NCI-H187 (cell line): Measurements from ENCODE around the gene ZNF618.

Experiments used
- DNase-seq, 2 experiments: peaks; one replicate each; lab custom pipeline; 2025; lab: John Stamatoyannopoulos, UW

Gene ZNF618

DNA sequence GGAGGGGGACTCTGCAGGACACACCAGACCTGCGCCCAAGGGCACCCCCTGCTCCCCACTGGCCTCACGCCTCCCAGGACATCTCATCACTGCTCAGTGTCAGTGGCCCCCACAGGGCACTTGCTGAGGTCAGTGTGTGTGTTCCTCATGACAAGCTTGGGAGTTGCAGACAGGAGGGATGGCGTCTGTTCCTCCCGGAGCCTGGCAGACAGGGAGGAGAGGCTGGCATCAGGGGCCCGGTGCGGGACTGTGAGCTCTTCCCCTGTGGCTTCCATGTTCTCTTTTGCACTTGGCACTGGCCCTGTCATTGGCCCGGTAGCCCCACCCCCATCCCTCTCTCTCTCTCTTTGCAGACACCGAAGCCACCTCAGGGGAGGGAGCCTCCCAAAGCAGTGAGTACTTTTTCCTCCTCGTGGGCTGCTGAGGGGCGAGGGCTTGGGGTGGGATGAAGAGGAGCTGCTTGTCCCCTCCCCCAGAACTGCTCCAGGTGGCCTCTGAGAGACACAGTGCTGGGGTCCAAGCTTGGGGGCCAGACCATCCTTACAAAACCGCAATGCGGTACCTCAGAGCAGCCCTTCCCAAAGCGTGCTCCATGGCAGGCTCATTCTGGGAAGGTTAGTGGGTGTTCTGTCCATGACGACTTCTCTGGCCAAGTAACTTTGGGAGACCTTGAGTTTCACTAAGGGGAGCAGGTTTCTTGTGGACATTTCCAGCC lies 126.3 kb downstream of the ZNF618 start:
- DNase-seq = no peak

DNA sequence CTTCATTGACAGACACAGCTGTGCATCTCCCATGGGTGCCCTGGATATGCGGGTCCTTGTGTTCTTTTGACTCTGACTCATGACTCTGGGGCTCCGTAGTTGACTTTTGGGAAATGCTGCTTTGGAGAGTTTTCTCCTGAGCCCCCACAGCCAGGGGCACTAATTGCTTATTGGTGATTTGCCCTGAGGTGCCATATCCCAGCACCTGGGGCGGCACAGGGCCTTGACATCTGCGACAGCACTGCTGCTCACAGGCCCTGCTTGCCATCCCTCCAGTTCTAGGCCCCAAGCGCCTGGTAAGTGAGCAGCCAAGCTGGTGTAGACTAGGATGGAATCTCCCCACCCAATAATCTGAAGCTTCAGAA lies 126.9 kb downstream of the ZNF618 start:
- no peak for DNase-seq

DNA sequence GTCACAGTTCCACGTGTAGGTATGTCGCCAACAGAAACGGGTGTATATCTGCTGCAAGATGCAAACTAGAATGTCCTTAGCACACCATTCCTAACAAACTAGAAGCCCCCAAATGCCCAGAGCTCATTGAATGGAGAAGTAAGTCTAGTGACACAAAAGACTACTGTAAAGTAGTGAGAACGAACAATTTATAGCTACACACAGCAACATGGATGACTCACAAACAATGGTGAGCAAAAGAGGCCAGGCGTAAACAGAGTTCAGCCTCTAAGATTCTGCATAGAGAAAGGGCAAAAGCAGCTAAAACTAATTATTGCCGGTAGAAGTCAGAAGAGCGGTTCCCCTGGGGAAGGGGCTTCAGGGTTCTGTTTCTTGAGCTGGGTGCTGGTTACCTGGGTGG lies 127.2 kb downstream of the ZNF618 start:
- no peak for DNase-seq

DNA sequence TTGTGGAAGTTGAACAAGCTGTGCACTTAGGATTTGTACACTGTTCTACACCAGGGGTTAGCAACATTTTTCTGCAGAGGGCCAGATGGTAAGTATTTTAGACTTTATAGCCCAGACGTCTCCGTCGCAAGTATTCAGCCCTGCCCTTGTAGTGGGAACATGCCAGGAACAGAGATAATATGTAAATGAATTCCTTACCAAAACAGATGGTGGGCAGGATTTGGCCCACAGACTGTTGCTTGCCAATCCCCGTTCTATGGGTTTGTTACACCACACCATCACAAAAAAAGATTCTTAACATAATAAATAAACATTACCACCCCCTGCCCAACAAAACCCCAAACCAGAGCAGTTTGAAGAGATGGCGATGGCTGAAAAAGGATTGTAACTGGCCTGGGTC lies 127.6 kb downstream of the ZNF618 start:
- DNase-seq = no peak

DNA sequence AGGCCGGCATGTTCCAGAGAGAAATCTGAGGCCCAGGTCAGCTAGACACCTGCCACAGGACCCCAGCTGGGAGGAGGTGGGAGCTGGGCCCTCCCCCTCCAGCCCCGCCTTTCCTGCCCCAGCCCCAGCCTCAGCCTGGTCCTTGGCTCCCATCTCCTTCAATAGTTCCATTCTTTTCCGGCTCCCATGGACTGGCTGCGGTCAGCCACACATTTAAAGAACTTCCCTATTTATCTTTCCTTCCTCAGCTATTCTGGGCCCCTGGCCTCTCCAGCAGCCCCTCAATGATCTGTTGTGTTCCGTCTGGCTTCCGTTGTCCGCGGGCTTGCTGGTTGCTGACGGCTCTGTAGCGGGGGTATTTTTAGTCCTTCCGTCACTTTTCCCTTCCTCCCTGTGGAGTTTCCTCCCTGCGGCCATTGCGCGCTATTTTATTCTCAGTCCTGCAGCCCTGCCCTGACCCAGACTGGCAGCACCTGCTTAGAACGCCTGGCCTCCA lies 128.2 kb downstream of the ZNF618 start:
- no peak for DNase-seq

DNA sequence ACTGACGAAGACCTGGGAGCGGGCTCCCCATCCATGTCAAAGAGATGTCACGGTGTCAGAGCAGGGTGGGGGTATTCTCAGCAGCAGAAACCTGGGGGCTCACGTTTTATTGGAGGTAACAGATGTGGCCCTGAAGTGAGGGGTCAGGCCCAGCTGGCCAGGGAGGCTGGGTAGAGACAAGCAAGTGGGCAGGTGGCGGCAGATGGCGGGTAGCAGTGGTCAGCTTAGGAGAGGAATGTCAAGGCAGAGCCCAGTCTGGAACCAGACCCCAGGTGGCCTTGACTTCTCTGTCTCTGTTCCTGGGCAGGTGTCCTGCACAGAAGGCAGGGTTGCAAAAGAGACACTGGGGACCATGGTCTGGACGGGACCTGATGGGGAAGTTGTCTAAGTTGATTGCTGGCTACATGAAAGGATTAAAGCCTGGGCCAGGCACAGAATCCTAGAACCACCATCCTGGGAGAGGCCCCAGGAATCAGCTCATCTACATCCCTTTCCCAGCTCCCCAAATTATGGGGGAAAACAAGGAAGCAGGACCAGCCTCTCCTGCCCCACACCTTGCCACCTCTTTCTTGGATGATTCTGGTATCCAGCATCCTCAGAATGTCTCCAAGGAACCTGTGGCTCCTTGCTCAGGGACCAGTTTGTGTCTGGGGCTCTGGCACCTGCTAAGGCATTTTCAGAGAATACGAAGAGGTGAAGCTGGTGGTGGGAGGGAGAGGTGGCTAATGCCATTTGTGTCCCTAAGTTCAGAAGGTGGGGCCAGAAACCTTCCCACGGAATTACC lies 129.5 kb downstream of the ZNF618 start:
- DNase-seq = no peak

DNA sequence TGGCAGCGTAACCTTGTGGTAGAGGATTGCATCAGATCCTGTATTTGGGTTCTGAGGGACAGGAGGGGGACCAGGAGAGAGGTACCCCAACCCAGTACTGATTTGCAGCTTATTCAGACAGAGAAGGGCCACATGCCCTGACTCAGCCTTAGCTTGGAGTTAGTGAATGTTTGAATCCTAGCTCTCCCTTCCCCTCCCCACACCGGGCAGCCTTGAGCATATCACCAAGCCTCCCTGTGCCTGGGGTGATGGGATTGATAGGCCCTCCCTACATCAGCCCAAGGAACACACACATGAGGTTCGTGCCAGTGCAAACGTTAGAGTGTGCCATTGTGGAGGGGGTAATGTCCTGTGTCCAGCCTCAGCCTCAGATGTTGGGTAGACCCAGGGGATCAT lies 130.0 kb downstream of the ZNF618 start:
- DNase-seq = no peak

DNA sequence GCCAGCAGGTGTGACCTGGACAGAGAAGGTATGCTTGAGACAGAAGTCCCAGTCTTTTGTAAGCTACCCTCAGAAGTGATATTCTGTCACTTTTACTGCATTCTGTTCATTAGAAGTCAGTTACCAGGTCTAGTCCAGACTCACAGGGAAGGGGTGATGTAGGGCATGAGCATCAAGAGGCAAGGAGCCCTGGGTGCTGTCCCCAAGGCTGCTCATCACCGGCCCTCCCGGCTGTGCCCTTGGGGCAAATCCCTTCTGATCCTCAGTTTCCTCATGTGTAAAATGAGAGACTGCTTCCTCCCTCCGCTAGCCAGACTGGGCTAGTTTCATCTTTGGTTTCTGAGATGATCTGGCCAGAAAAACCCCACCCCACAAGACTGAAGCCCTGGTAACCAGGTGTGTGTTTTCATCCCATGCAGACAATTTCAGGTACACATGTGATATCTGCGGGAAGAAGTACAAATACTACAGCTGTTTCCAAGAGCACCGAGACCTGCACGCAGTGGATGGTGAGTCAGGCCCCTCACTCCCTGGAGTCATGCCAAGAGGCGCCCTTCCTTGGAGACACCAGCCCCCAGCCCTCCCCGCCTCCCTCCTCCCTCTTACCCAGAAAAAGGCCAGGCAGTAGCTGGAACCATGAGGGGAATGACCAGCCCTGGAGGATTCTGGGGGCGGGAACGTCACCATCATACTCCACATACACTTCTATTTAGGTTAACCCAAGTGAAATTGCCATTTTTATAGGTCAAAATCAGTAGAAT lies 131.0 kb downstream of the ZNF618 start:
- no peak for DNase-seq

DNA sequence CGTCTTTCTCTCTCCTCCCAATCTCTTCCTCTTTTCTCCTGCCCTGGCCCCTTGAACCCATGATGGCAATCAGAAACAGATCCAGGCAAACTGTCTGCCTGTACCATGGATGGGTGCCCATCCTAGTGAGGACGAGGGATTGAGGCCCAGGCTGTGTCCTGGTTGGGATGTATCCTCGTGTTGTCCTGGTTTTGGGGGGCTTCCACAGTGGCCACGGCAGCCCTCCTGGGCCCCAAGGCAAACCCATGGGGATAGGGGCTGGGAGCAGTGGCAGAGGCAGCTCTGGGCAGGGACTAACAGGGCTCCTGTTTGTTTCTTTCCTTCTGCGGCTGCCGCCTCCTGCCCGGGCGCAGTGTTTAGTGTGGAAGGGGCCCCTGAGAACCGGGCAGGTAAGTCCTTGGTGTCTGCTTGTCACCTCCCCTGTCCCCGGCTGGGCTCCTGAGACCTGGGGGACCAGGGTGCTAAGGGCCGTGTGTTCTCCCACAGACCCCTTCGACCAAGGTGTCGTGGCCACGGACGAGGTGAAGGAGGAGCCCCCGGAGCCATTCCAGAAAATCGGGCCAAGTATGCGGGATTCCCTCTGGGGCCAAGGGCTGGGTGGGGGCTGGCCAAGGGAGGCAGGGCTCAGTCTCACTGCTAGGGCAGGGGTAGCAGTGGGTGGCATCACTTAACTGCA lies 132.0 kb downstream of the ZNF618 start:
- no peak for DNase-seq

DNA sequence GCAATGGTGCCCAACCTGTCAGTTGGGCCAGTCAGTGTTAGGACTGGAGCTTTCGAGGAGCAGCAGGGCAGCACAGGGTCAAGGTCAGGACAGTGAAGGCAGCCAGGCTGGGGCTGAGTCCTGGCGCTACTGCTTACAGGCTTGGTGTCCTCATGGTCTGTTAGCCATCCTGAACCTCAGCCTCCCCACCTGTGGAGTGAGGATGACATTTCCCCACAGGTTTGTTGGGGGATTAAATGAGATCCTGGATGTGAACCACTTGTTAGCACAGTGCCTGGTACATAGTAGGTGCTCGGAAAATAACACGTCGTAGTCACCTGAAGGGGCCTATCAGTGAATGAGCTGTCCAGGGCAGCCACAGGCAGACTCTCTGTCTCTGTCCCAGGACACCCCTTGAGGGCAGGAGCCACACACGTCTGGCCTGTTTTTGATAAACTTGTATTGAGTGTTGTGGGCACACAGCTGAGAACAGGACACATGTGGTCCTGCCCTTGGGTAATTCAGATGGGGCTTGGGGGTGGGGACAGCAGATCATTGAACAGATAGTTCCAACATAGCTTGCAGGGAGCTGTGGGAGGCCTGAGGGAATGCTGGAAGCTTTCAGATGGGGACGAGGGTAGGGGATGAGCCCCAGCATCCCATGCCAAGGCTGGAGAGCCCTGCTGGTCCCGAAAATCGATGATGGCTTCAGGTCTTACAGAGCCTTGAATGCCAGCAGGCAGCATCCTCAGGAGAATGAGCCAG lies 132.7 kb downstream of the ZNF618 start:
- no peak for DNase-seq

DNA sequence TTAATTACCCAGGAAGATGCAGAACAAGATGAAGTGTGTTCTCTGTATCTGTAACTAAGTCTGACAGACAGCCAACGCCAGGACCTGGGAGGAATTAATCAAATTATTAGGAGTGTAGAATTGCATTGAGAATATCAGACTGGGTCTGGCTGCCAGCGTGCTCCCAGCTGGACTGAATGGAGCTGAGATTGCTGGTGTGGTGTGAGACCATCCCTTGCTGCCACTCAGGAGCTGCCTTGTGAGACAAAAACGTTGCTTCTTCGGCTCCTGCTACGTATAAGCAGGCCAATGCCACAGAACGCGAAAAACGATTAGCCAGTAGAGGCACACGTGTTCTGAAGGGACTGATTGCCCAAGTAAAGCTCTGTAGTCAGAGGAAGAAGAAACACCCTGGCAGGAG lies 135.2 kb downstream of the ZNF618 start:
- no peak for DNase-seq

DNA sequence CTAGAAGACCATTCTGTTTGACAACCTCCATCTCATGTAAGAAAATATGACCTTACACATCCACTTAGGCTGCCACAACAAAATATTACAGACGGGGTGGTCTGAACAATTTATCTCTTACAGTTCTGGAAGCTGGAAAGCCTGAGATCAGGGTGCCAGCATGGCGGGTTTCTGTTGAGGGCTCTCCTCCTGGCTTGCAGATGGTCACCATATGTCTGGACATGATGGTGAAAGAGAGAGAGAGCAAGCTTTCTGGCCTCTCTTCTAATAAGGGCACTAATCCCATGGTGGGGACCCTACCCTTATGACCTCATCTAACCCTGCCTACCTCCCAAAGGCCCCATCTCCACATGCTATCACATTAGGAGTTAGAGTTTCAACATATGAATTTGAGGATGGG lies 136.0 kb downstream of the ZNF618 start:
- no peak for DNase-seq

DNA sequence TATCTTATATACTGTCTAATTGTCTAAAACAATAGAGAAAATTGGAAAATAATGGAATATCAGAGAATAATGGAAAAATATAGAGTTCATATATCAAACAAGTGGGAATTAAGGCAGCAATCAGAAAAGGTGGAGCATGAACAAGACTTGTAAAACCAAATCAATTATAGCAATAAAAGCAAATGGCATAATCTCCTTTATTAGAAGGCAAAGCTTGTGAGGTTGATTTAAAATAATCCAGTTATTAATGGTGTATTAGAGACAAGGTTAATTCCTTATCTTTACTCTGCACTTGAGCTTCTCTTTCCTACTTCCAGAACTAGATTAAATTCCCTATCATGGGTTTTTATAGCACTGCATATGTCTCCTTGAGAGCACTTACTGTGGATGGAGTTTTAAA lies 137.9 kb downstream of the ZNF618 start:
- DNase-seq = no peak

DNA sequence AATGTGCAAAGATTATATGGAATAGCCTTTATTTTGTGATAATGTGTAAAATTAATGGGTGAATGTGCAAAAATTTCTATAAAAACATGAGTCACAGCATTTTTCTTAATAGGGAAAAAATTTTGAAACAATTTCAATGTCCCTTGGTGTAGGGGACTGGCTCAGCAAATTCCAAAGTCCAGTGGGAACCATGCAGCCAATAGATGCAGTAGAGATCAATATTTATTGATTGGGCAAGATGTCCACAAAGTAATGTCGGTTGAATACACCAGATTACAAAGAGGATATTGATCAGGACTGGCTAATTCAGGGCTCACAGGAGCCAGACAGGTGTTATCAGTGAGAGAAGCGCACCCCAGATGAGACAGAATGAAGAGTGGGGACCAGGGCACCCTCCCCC lies 139.5 kb downstream of the ZNF618 start:
- no peak for DNase-seq

DNA sequence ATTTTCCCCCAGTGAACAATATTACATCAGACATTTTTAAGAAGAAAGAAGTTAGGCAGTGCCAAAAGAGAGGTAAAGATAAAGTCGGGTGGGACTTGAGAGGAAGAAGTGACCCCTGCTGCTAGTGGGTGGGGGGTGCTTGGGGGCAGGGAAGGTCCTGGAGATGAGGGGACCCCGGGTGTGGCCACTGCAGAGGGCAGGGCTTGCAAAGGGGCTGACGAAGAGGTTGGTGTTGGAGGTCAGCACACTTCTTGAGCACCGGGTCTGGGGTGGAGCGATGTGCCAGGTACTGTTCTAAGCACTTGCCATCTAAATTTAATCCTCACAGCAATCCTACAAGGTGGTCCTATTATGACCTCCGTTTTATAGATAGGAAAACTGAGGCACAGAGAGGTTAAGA lies 140.0 kb downstream of the ZNF618 start:
- no peak for DNase-seq

DNA sequence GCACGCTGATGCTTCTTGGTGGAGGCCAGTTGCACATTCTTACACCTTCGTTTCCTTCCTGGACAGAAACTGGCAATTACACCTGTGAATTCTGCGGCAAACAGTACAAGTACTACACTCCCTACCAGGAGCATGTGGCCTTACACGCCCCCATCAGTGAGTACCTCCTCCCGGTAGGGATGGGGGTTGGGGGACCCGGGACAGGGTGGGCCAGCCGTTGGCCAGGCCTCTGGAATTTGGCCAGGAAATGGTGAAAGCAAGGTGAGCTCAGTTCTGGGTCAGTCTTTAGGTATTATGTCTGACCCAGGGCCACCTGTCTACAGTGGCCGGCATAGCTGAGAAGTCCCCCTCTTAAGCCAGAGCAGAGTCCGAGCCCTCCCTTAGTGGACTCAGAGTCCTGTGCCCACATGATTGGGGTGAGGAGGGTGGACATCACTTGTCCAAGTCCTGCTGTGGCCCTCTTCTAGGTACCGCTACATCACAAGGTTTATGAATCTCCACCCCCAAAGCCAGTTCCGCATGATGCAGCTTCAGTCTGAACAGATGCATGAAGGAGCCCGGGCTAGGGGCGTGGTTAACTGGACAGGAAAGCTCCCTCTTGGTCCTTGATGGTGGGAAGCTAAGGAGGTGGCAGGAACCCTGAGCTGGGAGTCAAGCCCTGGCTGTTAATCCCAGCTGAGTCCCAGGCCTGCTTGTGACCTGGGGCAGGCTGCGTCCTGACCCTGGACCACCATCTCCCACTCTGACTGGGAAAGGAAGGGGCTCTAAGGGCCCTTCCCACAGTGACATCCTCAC lies 140.7 kb downstream of the ZNF618 start:
- no peak for DNase-seq

DNA sequence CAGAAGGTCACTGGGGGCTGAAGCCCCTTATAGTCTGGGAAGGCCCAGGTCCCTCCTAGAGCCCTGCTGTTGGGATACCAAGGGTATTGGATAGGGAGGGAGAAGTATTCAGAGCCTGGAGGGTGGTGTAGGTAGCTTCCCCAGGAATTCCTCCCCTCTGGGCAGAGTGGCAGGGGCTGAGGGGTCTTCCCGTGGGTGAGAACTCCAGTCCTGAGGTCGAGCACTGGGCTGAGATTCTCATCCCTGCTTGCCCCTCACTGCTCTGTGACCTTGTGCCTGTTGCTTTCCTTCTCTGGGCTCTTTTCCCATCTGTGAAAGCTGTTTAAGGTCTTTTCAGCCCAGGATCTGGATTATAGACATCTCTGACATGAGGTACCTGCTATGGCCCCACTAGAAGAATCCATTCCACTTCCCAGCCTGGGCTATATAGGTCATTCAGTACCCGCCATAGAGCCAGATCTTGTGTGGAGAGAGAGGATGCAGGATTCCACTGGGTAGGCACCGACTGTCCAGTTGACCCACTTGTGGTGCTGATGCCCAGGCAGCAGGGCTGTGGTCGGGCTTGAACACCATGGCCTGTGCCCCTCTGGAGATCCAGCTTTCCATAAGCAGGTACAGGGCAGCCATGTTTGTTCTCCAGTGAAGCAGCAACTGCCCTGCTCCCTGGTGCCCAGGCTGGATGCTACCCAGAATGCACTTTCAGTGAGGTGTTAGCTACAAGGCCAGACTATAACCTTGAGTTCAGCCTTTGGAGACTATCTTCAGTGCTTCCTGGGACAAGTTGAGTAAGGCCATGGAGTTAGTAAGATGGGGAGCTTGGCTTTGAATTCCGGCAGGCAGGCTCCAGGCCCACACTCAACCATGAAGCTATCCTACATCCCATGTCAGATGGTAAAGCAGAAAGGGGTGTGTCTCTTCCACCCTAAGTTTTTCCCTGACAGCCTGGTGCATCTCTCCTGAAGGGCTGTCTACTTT lies 141.9 kb downstream of the ZNF618 start:
- no peak for DNase-seq

DNA sequence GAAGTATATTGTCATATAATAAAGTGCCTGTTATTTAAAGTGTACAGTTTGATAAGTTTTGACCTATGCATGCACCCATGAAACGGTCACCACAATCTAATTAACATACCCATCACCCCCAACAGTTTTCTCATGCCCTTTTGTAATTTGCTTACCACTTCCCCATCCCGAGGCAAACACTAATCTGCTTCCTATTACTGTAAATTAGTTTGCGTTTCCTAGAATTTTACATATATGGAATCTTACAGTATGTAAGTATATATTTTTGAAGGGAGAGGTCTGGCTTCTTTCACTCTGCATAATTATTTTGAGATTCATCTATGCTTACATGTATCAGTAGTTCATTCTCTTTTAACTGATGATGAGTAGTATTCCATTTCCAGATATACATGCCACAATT lies 145.5 kb downstream of the ZNF618 start:
- no peak for DNase-seq

DNA sequence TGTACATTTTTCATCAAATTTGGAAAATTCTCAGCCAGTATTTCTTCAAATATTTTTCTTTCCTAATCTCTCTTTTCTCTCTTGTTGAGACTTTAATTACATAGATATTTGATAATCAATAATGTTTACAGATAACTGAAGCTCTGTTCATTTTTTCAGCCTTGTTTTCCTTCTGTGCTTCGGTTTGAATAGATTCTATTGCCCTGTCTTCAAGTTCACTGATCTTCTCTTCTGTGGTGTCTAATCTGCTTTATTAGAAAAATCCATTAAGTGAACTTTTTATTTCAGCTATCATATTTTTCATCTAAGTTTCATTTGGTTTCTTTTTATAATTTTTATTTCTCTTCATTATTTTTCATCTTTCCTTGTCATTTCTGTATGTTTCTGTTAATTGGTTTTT lies 147.9 kb downstream of the ZNF618 start:
- no peak for DNase-seq
